HCT116 (cell line): ENCODE measurements around the gene RNF220. TPM values are rescaled to one million over a fixed set of nuclear protein-coding genes. Genes with fewer than 3 reads are reported as not detected.

ENCODE experiments used
- ATAC-seq: fragments of 200-7000 bp; cut with Tn5 transposase; 2 replicates; pipeline ENCODE4 v1.9.1; 2020; ENCODE audit warnings: mild to moderate bottlenecking, moderate library complexity
- BruUV-seq: library from RNA; stranded (reverse); fragments of 400-500 nt; replicated peaks from 2 replicates; lab custom pipeline; 2021; lab: Mats Ljungman, UMichigan
- CTCF ChIA-PET: fragments of 300-600 bp; sonication (Branson Sonifier 250); formaldehyde crosslinking; loops from one replicate; lab custom pipeline; 2021; ENCODE audit warnings: antibody characterized with exemption; lab: Charles Lee
- POLR2A ChIA-PET: fragments of 300-600, 350-600 bp; sonication (Branson Sonifier 250); formaldehyde crosslinking; loops from one replicate; lab custom pipeline; 2021; ENCODE audit warnings: antibody characterized with exemption; lab: Charles Lee
- RAD21 ChIA-PET, 2 experiments: fragments of 300-600 bp; sonication (Branson Sonifier 250); formaldehyde crosslinking; loops; one replicate each; lab custom pipeline; 2023; ENCODE audit warnings: low total read pairs in 2 of 2; ENCODE audit not compliant: uncharacterized antibody in 2 of 2, unreplicated experiment in 2 of 2, low non-redundant PET in 1 of 2; lab: Charles Lee
- DNase-seq: peaks from one replicate; pipeline ENCODE4 v3.0.0-alpha.2; 2010; ENCODE audit warnings: low read depth, low spot score
- H2AFZ ChIP-seq: fragments of 200-600 bp; shearing (Covaris generic), sonication (generic); 2 replicates; pipeline ENCODE4 v1.6.1; 2017; ENCODE audit warnings: low read depth, mixed run types, mixed read lengths, antibody characterized with exemption, low read length; ENCODE audit not compliant: poor library complexity, severe bottlenecking
- H3K27ac ChIP-seq: 2 replicates; pipeline ENCODE4 v1.5.1; 2012; ENCODE audit warnings: low read depth, low read length
- H3K27me3 ChIP-seq: fragments of 200-600 bp; sonication (generic); 2 replicates; pipeline ENCODE4 v1.6.1; 2016; ENCODE audit warnings: mixed run types, low read length, mixed read lengths; ENCODE audit not compliant: insufficient read depth
- H3K36me3 ChIP-seq, 2 experiments: fragments of 200-500 bp in 1 of 2; fragments of 200-600 bp in 1 of 2; sonication (Bioruptor generic) in 1 of 2; sonication (generic) in 1 of 2; 2 replicates each; pipeline versions ENCODE4 v1.5.1 to v1.6.1; 2014 to 2016; ENCODE audit warnings: low read length in 2 of 2, inconsistent platforms in 1 of 2, mixed read lengths in 1 of 2, mixed run types in 1 of 2; ENCODE audit not compliant: insufficient read depth in 2 of 2, control insufficient read depth in 1 of 2
- H3K4me1 ChIP-seq, 2 experiments: fragments of 200-600 bp in 1 of 2; sonication (generic) in 1 of 2; 2 replicates each; pipeline versions ENCODE4 v1.5.1 to v1.6.1; 2012 to 2017; ENCODE audit warnings: low read length in 2 of 2, inconsistent platforms in 1 of 2, mild to moderate bottlenecking in 1 of 2, mixed read lengths in 1 of 2, mixed run types in 1 of 2, moderate library complexity in 1 of 2; ENCODE audit not compliant: insufficient read depth in 2 of 2, control insufficient read depth in 1 of 2
- H3K4me2 ChIP-seq: fragments of 200-600 bp; sonication (generic); 2 replicates; pipeline ENCODE4 v1.6.1; 2017; ENCODE audit warnings: mixed run types, low read length, mixed read lengths
- H3K4me3 ChIP-seq, 2 experiments: fragments of 200-600 bp in 1 of 2; sonication (generic) in 1 of 2; replicated peaks in 1 of 2; 2 replicates each; pipeline ENCODE4 v1.5.1; 2011 to 2016; ENCODE audit warnings: low read length in 2 of 2, control low read depth in 1 of 2, low read depth in 1 of 2, mild to moderate bottlenecking in 1 of 2, mixed read lengths in 1 of 2, mixed run types in 1 of 2
- H3K79me2 ChIP-seq: fragments of 200-600 bp; sonication (generic); 2 replicates; pipeline ENCODE4 v1.6.1; 2017; ENCODE audit warnings: mild to moderate bottlenecking, mixed run types, low read length, moderate library complexity, mixed read lengths; ENCODE audit not compliant: insufficient read depth
- H3K9ac ChIP-seq: fragments of 200-600 bp; sonication (generic); 2 replicates; pipeline ENCODE4 v1.6.1; 2016; ENCODE audit warnings: low read length, mixed read lengths
- H3K9me2 ChIP-seq: fragments of 200-600 bp; sonication (generic), shearing (Covaris generic); 2 replicates; pipeline ENCODE4 v1.6.1; 2017; ENCODE audit warnings: mixed run types, mild to moderate bottlenecking, moderate library complexity; ENCODE audit not compliant: insufficient read depth
- H3K9me3 ChIP-seq, 2 experiments: fragments of 200-500 bp in 1 of 2; fragments of 200-600 bp in 1 of 2; sonication (Bioruptor generic) in 1 of 2; sonication (generic) in 1 of 2; 2 replicates each; pipeline ENCODE4 v1.6.1; 2014 to 2017; ENCODE audit warnings: low read length in 2 of 2, mixed read lengths in 2 of 2, inconsistent platforms in 1 of 2, low read depth in 1 of 2, mild to moderate bottlenecking in 1 of 2, mixed run types in 1 of 2, moderate library complexity in 1 of 2; ENCODE audit not compliant: control insufficient read depth in 1 of 2, insufficient read depth in 1 of 2
- H4K20me1 ChIP-seq: fragments of 200-600 bp; sonication (generic), shearing (Covaris generic); 2 replicates; pipeline ENCODE4 v1.6.1; 2017; ENCODE audit warnings: mixed run types, mild to moderate bottlenecking, moderate library complexity; ENCODE audit not compliant: insufficient read depth
- CBX3 ChIP-seq: IDR thresholded peaks from 2 replicates; pipeline ENCODE4 v1.6.1; 2012; ENCODE audit warnings: low read depth
- CEBPB ChIP-seq: IDR thresholded peaks from 2 replicates; pipeline ENCODE4 v1.6.1; 2012; ENCODE audit warnings: low read depth
- CTCF ChIP-seq, 3 experiments: fragments of 200-600 bp in 1 of 3; sonication (generic) in 1 of 3; IDR thresholded peaks in 2 of 3; conservative IDR thresholded peaks in 1 of 3; 2 replicates each; pipeline ENCODE4 v1.5.1; 2012 to 2017; ENCODE audit warnings: low read depth in 2 of 3, low read length in 2 of 3, antibody characterized with exemption in 1 of 3, borderline replicate concordance in 1 of 3, control low read depth in 1 of 3, mild to moderate bottlenecking in 1 of 3, mixed read lengths in 1 of 3, mixed run types in 1 of 3, moderate library complexity in 1 of 3; ENCODE audit not compliant: insufficient read depth in 1 of 3
- ELF1 ChIP-seq: IDR thresholded peaks from 2 replicates; pipeline ENCODE4 v1.6.1; 2012; ENCODE audit warnings: low read depth, borderline replicate concordance
- EZH2 ChIP-seq: fragments of 200-600 bp; sonication (generic); IDR thresholded peaks from 2 replicates; pipeline ENCODE4 v1.6.1; 2017; ENCODE audit warnings: antibody characterized with exemption, mixed run types
- EZH2phosphoT487 ChIP-seq: fragments of 200-600 bp; IDR thresholded peaks from 2 replicates; pipeline ENCODE4 v1.6.1; 2018; ENCODE audit warnings: antibody characterized with exemption, borderline replicate concordance
- JUND ChIP-seq: IDR thresholded peaks from 2 replicates; pipeline ENCODE4 v1.6.1; 2012
- POLR2A ChIP-seq: IDR thresholded peaks from 2 replicates; pipeline ENCODE4 v1.7.0; 2011; ENCODE audit warnings: borderline replicate concordance; ENCODE audit not compliant: insufficient read depth, insufficient read length; ENCODE audit errors: extremely low read depth
- RAD21 ChIP-seq: IDR thresholded peaks from 2 replicates; pipeline ENCODE4 v1.6.1; 2012; ENCODE audit warnings: low read depth, mild to moderate bottlenecking
- SIN3A ChIP-seq: IDR thresholded peaks from 2 replicates; pipeline ENCODE4 v1.6.1; 2012; ENCODE audit warnings: low read depth
- SP1 ChIP-seq: IDR thresholded peaks from 2 replicates; pipeline ENCODE4 v1.6.1; 2012; ENCODE audit warnings: low read depth
- SRF ChIP-seq: IDR thresholded peaks from 2 replicates; pipeline ENCODE4 v1.6.1; 2012; ENCODE audit warnings: low read depth
- TCF7L2 ChIP-seq: IDR thresholded peaks from 2 replicates; pipeline ENCODE4 v1.7.0; 2011; ENCODE audit warnings: borderline replicate concordance, inconsistent platforms; ENCODE audit not compliant: insufficient read depth, insufficient read length; ENCODE audit errors: extremely low read depth
- YY1 ChIP-seq: IDR thresholded peaks from 2 replicates; pipeline ENCODE4 v1.6.1; 2011; ENCODE audit warnings: low read length, low read depth, moderate library complexity, mild to moderate bottlenecking; ENCODE audit not compliant: insufficient replicate concordance; ENCODE audit errors: extremely low read depth
- ZNF274 ChIP-seq: fragments of 200-500 bp; sonication (Bioruptor generic); IDR thresholded peaks from 2 replicates; pipeline ENCODE4 v1.6.1; 2014; ENCODE audit warnings: mild to moderate bottlenecking, low read depth, low read length, inconsistent platforms
- intact Hi-C: fragments of 100-400 bp; cut with micrococcal nuclease; formaldehyde crosslinking; loops from 2 replicates; pipeline ENCODE4 v1.10.0; 2022
- total RNA-seq: library from RNA; stranded (reverse); gene quantifications from one replicate; pipeline ENCODE4 v1.2.1, GENCODE V29; 2021; ENCODE audit not compliant: unreplicated experiment
- TF ChIP-seq, protein P1 (sequence below): IDR thresholded peaks from 2 replicates; pipeline ENCODE4 v1.6.1; 2012

The RNF220 gene
- total RNA-seq, 1 experiment from 2014 or later, result 84.5 TPM

- TF ChIP-seq EZH2 (no peak), CBX3 (no peak), JUND (no peak), POLR2A (no peak), ZNF274 (no peak), TCF7L2 (no peak), EZH2phosphoT487 (no peak), CTCF (IDR thresholded peaks at IDR 0.05 in 2 of 3, conservative IDR thresholded peaks at IDR 0.05 in 1 of 3; ENCODE audit: borderline replicate concordance in 1 of 3, insufficient read depth in 1 of 3, low read depth in 2 of 3, low read length in 2 of 3) (no peak), SIN3A (no peak), YY1 (no peak), CEBPB (no peak), SRF (no peak), ELF1 (no peak), SP1 (no peak), RAD21 (no peak)
- TF ChIP-seq, protein P1, sequence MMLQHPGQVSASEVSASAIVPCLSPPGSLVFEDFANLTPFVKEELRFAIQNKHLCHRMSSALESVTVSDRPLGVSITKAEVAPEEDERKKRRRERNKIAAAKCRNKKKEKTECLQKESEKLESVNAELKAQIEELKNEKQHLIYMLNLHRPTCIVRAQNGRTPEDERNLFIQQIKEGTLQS, result no peak
- TF ChIP-seq, all 23 proteins: peak for 0
- RAD21 ChIA-PET, result no interaction called here
- DNase-seq (no peak), ATAC-seq (no peak)
- Histone ChIP-seq H3K79me2 (peaks cover 33% of the 10 kb centered on the region), H3K27ac (no peak overlapping the region), H2AFZ (no peak overlapping the region), H3K4me2 (no peak overlapping the region), H3K4me1 (peaks cover 5 to 10% of the 10 kb centered on the region in 2 experiments; a peak in 3 of 4 replicates), H3K27me3 (no peaks in the 10 kb centered on the region), H4K20me1 (no peaks in the 10 kb centered on the region), H3K9ac (no peak overlapping the region), H3K4me3 (no peak overlapping the region), H3K36me3 (peaks cover 19 to 70% of the 10 kb centered on the region in 2 experiments; a peak in 3 of 4 replicates), H3K9me3 (no peaks in the 10 kb centered on the region), H3K9me2 (no peaks in the 10 kb centered on the region)
- POLR2A ChIA-PET, result no interaction called here
- no TSS peak for BruUV-seq
- CTCF ChIA-PET, result interaction anchor here (2.6 kb wide), 1 partner anchor 15 kb away, joined by 8 read pairs; no protein-coding TSS in a partner anchor
- intact Hi-C loops, result no loop called here
Measured at GRCh38 chr1:44636688-44637598, 231.9 kb downstream of the RNF220 start.
